HG02973 (cell line): ENCODE results near the gene C1QB.
"Not testable (repeated sequence)": the region's sequence is repeated elsewhere in the genome, so short reads cannot be mapped to it uniquely, and the experiment has no call there.

ENCODE experiments used
- ATAC-seq: cut with Tn5 transposase; IDR thresholded peaks from one replicate; pipeline ENCODE4 v1.9.1; 2021; ENCODE audit warnings: moderate library complexity; ENCODE audit not compliant: unreplicated experiment

Gene C1QB

DNA sequence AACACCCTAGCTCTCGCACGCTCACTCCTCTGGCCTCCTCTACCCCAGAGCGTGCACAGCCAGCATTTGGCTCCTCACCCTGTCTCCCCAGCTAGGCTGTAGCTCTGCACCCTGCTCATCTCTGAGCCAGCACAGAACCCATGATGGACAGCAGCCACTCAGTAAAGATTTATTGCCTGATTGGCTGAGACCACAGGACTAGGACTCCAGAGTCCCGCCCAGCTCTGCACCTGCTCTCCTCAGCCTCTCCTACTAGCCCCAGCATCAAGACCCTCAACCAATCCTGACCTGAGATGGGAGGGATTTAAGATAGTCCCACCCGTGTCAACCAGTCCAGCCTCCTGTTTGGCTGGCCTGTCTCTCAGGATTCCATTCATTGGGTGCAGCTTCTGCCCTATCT, 9.3 kb downstream of the C1QB start:
- no peak for ATAC-seq

DNA sequence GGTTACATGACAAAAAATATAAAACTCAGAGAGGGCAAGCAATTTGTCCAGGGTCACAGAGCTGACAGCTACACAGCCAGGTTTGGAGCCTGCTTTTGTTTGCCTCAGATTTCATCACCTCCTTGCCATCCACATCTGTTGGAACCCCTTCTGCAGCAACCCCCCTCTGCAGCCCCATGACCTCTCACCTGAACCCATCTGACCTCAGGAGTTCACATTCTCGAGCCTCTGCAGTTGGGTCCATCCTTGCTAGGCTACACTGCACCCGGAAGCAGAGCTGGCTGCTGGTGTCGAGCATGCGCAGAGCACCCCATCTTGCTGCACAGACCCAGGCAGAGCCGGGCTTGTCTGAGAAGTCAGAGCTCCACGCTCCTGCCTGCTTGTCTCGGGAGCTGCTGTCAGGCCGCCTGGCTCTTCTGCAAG, 10.0 kb downstream of the C1QB start:
- no peak for ATAC-seq

DNA sequence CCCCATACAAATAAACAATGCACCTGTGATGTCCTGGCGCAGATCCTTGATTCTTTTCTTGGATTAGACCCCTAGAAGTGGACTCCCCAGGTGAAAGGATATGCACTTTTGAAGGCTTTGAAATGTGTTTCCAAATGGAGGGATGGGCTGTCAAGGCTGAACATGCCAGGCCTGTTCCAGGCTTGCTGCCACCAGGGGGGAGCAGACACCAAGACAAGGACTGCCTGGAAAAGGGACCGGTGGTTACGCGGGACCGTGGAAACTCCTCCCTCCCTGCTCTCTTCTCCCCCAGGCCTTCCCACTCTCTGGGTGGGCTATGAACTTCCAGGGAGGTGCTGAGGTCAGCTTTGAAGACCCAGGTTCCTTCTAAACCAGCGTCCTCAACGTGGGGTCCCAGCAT, 12.7 kb downstream of the C1QB start:
- no peak for ATAC-seq

DNA sequence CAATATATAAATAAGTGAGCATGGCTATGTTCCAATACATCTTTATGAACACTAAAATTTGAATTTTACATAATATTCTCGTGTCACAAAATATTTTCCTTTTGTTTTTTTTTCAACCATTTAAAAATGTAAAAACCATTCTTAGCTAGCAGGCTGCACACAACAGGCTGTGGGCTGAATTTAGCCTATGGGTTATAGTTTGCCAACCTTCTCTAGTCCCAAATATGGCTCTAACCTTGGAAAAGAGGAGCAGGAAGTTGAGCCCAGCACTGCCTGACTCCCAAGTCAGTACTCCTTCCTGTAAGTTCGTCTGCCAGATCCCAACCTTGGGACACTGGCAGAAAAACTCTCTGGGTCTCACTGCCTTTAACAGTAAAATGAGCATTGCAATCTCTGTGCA, 13.4 kb downstream of the C1QB start:
- no peak for ATAC-seq

DNA sequence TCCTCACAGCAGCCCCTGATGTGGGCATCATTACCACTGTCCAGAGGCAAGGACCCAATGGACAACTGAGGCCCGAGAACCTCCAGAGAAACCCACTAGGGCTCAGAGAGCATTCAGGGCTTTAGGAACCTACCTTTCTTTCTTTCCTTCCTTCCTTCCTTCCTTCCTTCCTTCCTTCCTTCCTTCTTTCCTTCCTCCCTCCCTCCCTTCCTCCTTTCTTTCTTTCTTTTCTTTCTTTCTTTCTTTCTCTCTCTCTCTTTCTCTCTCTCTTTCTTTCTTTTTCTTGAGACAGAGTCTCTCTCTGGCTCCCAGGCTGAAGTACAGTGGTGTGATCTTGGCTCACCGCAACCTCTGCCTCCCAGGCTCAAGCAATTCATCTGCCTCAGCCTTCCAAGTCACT, 15.8 kb downstream of the C1QB start:
- not testable (repeated sequence) for ATAC-seq

DNA sequence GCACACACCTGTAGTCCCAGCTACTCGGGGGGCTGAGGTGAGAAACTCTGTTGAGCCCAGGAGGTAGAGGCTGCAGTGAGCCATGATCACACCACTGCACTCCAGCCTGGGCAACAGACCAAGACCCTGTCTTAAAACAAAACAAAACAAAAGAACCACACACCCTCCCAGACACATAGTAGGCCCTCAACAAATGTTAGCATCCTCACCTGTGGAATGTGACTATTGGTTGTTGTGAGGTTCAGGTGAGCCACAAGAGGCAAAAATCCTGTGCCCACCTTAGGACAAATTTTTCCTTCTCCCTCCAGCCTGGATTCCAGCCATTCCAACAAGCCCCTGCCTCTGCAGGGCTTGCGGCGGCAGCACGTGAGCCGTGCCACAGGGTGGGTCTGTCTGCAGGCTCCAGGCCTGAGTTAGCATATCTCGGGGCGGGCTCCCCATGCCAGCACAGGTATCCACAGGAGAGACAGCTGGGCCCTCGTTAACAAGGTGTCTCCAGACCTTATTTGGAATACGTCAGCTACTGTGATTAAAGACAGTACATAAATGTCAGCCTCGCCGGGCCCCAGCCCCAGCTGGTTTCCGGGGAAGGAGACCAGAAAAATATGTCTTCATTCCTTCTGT, 17.4 kb downstream of the C1QB start:
- ATAC-seq: no peak

DNA sequence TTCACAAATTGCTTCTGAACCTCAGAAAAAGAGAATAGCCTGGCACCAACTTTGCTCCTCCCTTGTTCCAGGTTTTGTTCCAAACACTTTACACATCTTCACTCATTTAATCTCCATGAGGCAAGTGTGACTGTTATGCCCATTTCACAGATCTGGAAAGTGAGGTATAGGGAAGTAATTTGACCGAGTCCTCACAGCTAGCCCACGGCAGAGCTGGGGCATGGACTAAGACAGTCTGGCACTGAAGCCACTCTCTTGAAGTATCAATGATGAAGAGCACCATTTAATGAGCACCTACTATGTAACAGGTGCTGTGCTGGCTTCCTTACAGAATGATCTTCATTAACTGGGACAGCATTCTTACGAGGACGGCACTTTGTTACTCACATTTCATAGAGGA, 19.0 kb downstream of the C1QB start:
- ATAC-seq: no peak

DNA sequence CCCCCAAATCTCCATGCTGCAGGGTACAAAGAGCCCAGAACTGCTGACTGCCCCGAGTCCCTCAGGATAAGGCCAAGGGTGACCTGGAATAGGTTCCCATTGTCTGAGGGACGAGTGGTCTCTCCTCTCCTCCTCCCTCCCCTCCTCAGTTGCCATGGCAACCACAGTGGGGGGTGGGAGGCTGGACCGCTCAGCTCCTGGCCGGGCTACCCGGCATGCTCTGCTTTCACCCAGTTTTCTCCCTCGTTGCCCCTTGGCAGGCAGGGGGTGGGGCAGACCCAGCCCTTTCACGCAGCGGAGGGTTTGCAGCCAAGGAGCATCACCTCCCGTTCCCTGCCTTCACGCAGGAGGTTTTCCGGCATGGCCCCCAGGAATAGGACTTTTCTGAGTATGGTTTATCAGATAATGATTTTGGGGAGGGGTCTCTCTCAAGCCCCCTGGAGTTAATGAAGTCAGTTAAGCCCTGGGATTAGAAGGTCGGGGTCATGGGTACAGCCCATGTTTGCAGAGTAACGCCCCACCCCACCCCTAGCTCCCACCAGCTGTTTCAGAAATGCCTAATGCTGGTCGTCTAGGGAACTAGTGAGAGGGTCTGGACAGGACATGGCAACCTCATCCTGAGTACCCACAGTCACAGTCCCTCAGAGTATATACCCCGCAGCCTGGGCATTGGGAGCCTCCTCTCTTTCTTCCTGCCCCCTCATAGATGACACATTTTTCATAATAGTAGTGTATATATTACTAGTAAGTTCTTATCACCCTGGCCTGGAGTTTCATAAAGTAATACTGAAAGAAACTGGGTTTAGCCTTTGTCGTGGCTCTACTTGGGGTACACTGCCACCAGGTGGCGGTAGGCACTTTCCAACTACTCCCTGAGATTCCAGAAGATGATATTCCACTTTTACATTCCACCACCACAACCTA, 20.7 kb downstream of the C1QB start:
- ATAC-seq: no peak

DNA sequence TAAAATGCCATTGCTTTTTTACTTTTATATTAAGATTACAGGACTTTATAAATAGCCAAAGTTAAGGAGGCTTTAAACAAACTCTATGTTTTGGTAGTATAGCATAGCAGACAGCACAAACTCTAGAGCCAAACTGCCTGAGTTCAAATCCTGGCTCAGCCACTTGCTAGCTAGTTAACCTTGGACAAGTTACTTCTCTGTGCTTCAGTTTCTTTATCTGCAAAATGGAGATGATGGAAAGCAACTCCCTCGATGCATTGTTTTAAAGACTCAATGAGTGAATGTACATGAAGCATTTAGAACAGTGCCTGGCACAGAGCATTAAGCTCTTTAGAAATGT, 21.3 kb downstream of the C1QB start:
- ATAC-seq: no peak

DNA sequence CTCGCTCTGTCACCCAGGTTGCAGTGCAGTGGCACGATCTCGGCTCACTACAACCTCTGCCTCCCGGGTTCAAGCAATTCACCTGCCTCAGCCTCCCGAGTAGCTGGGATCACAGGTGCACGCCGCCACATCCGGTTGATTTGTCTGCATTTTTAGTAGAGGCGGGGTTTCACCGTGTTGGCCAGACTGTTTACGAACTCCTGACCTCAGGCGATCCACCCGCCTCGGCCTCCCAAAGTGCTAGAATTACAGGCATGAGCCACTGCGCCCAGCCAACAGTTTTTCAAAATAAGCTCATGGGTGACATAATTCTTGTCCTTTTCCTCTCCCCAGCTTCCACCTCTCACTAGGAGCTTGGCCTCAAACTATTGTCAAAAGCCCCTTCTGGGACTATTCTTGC, 23.1 kb downstream of the C1QB start:
- ATAC-seq: not testable (repeated sequence)

DNA sequence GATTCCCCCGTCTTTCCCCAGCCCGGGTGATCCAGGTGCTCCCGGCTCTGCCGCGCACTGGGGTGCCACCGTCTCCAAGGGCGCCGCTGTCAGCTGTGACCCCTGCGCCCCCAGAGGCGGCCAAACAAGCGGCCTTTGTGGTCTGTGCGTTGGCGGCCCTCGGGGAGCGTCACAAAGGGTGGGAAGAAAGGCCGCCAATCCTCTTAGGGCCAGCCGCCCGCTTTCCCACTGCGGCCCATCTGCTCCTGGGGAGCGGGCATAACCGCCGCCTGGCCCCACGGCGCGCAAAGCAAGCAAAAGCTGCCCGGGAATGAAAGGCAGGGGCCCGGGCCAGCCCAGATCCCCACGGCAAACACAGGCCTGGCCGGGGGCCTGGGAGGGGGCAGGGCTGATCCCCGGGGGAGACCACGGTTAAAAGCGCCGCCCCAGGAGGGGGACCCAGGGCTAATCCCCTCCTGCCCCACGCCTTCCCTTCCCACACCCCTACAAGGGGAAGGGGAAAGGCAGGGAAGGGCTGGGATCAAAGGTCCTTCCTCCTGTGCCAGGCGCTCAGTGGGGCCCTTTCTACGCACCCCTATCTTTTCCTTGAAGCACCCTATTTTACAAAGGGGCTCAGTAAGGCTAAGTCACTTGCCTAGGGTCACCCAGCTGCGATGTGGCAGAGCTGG, 24.0 kb downstream of the C1QB start:
- ATAC-seq: no peak

DNA sequence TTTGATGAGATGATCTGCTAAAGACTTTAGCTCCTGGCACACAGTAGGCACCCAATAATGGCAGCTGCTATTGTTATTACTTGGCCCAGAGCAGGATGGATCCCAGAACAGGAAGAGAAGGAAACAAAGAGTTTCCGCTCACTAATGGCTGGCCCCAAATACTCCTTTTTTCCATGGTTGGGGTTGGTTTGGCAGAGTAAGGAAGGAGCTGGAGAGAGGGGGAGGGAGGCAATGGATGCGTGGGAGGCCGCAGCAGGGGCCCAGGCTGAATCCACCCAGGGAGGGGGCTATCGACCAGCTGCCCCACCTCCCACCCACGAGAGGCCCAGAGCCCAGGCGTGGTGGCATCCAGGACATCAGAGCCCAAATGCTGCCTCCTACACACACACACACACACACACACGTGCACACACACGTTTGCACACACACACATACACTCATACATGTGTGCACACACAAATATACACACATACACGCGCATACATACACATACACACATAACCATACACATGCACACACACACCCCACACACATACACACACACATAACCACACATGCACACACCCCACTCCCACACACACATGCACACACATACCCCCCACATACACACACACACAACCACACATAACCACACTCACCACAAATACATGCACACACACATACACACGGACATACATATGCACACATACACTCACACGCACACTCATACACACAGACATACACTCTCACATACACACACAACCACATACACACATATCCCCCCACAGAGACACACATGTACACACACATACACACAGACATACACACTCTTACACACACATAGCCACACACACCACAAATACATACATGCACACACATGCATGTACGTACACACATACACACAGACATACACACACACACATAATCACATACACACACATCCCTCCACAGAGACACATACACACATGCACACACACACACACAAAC, 25.2 kb downstream of the C1QB start:
- ATAC-seq: no peak

DNA sequence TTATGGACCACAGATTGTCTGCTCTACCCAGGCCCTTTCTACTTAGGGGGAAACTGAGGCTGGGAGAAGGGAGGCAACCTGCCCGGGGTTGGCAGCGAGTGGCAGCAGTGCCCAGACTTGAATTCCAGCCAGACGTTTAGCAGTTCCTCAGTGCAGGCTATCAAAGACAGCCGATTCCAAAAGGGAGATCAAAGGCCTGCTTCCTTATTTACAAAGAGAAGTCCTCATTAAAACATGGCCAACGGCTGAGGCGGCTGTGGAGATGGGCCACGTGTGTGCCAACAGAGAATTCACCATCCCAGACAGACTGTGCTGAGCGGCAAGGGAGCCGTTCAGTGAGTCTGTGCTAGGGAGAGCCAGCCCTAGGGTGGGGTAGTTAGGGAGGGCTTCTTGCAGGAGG, 27.7 kb downstream of the C1QB start:
- ATAC-seq: no peak

DNA sequence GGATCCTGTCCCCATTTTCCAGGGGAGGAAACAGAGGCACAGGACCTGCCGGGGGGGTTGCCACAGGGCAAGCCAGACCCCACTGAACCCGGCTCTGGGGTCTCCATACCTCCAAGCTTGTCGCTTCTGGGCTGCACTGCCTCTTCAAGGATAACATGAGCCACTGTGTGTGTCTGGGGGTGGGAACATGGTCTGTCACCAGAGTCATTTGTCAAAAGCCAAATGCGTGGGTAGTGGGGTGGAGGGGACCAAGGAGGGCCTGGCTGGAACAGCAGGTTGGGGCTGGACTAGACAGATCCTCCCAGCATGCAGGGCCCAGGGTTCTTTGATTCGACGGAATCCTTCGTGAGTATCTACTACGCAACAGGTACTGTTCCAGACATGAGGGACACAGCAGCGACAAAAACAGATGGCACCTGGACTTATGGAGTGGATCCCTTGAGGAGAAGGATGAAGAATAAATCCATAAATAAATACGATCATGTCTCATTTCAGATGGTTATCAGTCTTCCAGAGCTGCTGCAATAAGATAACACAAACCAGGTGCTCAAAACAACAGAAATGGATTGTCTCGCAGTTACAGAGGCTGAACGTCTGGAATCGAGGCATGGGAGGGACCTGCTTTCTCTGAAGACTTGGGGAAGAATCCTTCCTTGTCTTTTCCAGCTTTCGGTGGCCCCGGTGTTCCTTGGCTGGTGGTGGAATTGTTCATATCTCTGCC, 28.7 kb downstream of the C1QB start:
- ATAC-seq: no peak

DNA sequence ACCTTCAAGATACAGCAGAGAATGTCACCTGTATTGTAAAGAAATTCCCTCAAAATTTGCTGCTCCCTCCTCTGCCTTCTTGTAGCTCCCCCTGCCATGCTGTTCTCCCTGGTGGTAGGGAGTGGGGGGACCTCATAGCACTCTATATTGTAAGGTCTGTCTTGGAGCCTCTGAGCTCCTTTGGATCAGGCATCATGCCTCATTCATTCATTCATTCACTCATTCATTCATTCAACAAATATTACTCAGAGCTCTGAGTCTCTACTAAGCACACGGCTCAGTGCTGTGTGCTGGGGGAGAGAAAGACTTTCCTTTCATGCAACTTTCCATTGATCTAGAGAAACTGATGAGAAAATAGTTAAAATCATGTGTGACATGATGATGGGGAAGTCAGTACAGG, 30.5 kb downstream of the C1QB start:
- no peak for ATAC-seq

DNA sequence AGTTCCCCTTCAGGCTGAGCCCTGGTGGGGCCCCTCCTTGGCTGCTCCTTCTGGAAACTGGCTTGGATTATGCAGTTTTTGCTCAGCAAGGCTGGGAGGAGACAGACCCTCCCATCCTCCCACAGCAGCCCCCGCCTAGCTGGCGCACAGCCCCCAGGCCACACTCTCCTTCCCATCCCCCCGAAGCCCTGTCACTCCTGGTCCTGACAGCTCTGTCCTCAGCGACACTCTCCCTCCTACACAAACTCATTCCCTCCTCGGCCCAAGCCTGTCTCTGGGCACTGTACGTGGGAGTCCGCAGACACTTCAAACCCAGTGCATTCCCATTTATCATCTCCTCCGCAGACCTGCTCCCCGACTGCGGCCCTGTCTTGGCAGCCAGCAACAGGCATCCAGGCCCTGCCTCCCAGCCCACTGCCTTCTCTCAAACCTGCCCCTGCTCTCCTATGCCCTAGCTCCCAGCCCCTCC, 32.6 kb downstream of the C1QB start:
- no peak for ATAC-seq

DNA sequence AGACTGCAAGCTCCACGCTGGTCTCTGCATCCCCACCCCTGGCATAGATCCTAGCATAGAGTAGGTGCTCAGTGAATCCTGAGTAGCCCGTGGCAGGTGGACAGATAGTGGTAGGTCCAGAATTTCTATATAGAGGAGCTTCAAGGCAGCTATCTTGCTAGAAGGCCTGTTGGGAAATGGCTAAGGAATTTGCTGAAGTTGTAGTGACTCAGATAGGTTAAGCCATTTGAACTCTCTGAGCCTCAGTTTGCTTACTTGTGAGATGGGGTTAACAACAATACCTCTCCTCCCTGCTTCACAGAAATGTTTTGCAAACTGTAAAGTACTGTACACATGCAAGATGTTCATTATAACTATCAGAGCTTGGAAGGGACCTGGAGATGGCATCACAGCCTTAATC, 34.2 kb downstream of the C1QB start:
- no peak for ATAC-seq

DNA sequence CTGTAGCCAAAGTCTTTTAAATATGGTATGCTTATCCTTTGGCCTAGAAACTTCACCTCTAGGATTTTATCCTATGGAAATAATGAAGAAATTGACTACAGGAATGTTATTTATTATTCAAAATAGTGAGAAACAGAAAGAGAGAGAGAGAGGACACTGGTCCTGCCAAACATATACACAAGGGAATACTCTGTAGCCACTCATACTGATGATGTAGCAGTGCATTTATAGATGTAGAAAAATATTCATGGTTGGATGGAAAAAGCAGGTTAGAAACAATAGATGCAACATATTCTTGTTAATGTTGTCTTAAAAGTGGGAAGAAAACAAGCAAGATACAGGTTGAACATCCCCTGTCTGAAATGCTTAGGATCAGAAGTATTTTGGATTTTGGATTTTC, 35.4 kb downstream of the C1QB start:
- ATAC-seq: no peak

DNA sequence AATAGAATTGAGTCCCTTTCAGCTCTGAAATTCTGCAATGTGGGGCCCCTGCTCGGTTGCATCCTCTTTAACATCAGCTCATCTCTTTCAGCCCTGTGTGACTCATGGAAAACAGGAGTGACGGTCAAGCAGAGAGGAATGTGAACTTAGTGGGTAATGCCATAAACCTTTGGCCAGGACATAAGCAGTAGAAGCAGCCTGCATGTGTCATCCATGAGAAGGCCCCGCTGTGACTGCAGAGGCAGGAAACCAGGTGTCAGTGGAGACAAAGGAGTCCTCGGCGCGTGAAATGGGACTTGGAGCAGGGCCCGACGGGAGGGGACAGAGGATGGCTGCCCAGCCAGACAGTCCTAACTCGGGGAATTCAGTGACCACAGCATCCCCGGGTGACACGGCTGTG, 36.5 kb downstream of the C1QB start:
- ATAC-seq: no peak
